ENCODE data around the gene EFCAB11.
A peak's percentile ranks its signal among the peaks of the same experiment; 100 is the strongest.

EFCAB11 gene

DNA sequence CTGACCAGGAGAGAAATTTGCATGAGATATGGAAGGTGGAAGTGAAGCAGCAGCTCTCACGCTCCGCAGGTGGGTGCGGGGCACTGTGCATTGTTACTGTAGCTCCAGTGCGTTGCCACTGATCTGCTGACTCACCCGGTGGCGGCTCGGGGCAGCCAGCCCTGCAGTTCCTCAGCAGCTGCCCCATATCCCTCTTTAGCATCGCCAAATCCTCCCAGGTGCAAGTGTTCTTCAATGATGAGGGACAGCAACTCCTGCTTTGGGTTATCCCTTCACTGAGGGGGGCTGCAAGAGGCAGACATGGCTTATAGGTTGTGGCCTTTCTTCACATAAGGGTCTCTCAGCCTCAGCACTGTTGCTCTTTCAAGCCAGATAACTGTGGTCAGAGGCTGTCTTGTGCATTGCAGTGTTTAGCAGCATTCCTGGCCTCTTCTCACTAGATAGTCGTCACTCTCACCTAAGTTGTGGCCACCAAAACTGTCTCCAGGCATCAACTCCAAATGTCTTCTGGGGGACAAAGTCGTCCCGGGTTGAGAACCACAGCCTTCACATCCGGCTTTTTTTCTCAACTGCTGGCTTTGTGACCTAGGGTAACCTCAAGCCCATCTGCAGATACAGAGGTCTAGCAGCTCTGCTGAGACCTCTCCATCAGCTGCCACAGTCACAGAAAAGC lies 180.8 kb downstream of the EFCAB11 start (continued):
- TF ChIP-seq, protein P1, sequence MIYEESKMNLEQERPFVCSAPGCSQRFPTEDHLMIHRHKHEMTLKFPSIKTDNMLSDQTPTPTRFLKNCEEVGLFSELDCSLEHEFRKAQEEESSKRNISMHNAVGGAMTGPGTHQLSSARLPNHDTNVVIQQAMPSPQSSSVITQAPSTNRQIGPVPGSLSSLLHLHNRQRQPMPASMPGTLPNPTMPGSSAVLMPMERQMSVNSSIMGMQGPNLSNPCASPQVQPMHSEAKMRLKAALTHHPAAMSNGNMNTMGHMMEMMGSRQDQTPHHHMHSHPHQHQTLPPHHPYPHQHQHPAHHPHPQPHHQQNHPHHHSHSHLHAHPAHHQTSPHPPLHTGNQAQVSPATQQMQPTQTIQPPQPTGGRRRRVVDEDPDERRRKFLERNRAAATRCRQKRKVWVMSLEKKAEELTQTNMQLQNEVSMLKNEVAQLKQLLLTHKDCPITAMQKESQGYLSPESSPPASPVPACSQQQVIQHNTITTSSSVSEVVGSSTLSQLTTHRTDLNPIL (CRISPR knock-in tag; IDR thresholded peaks at IDR 0.05; ENCODE audit: low read depth), result no peak
- TF ChIP-seq ZNF70 (CRISPR knock-in tag; IDR thresholded peaks at IDR 0.05), result no peak
- no peak for TF ChIP-seq BACH2 (CRISPR knock-in tag; IDR thresholded peaks at IDR 0.05; ENCODE audit: borderline replicate concordance)
- no peak for TF ChIP-seq TOX (CRISPR knock-in tag; IDR thresholded peaks at IDR 0.05; ENCODE audit: borderline replicate concordance)
- TF ChIP-seq ZNF565 (CRISPR knock-in tag; conservative IDR thresholded peaks at IDR 0.05; ENCODE audit: low read depth), result no peak

DNA sequence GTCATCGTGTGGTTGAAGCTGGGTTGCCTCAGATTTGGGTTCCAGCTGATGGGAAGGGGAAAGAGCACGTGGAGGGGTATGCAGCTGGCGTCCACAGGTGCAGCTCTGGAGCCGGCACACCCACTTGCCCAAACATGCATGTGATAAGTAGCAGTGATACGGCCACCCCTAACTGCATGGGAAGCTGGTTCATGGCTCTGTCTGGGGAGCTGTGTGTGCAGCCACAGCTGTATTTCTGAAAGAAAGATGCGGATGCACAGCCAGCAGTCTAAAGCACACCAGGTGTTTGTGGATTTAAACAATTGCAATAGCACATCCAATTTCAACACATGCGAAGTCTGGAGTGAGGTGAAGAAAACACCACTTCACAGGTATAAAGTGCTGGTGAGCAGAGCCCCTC lies 181.4 kb downstream of the EFCAB11 start:
- no peak for ATAC-seq
- TF ChIP-seq PPARA (CRISPR knock-in tag; IDR thresholded peaks at IDR 0.05; ENCODE audit: borderline replicate concordance), result no peak
- TF ChIP-seq GLIS3 (CRISPR knock-in tag; IDR thresholded peaks at IDR 0.05), result no peak
- no peak for TF ChIP-seq OSR1 (CRISPR knock-in tag; IDR thresholded peaks at IDR 0.05)
- TF ChIP-seq ZNF8 (CRISPR knock-in tag; IDR thresholded peaks at IDR 0.05), result no peak
- no peak for TF ChIP-seq ZC3H10 (CRISPR knock-in tag; IDR thresholded peaks at IDR 0.05)
- TF ChIP-seq, protein P2, sequence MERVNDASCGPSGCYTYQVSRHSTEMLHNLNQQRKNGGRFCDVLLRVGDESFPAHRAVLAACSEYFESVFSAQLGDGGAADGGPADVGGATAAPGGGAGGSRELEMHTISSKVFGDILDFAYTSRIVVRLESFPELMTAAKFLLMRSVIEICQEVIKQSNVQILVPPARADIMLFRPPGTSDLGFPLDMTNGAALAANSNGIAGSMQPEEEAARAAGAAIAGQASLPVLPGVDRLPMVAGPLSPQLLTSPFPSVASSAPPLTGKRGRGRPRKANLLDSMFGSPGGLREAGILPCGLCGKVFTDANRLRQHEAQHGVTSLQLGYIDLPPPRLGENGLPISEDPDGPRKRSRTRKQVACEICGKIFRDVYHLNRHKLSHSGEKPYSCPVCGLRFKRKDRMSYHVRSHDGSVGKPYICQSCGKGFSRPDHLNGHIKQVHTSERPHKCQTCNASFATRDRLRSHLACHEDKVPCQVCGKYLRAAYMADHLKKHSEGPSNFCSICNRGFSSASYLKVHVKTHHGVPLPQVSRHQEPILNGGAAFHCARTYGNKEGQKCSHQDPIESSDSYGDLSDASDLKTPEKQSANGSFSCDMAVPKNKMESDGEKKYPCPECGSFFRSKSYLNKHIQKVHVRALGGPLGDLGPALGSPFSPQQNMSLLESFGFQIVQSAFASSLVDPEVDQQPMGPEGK (CRISPR knock-in tag; IDR thresholded peaks at IDR 0.05; ENCODE audit: borderline replicate concordance), result no peak
- TF ChIP-seq ZFP3 (CRISPR knock-in tag; IDR thresholded peaks at IDR 0.05), result no peak
- TF ChIP-seq ISL1 (CRISPR knock-in tag; IDR thresholded peaks at IDR 0.05), result no peak
- TF ChIP-seq, protein P3, sequence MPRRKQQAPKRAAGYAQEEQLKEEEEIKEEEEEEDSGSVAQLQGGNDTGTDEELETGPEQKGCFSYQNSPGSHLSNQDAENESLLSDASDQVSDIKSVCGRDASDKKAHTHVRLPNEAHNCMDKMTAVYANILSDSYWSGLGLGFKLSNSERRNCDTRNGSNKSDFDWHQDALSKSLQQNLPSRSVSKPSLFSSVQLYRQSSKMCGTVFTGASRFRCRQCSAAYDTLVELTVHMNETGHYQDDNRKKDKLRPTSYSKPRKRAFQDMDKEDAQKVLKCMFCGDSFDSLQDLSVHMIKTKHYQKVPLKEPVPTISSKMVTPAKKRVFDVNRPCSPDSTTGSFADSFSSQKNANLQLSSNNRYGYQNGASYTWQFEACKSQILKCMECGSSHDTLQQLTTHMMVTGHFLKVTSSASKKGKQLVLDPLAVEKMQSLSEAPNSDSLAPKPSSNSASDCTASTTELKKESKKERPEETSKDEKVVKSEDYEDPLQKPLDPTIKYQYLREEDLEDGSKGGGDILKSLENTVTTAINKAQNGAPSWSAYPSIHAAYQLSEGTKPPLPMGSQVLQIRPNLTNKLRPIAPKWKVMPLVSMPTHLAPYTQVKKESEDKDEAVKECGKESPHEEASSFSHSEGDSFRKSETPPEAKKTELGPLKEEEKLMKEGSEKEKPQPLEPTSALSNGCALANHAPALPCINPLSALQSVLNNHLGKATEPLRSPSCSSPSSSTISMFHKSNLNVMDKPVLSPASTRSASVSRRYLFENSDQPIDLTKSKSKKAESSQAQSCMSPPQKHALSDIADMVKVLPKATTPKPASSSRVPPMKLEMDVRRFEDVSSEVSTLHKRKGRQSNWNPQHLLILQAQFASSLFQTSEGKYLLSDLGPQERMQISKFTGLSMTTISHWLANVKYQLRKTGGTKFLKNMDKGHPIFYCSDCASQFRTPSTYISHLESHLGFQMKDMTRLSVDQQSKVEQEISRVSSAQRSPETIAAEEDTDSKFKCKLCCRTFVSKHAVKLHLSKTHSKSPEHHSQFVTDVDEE (CRISPR knock-in tag; IDR thresholded peaks at IDR 0.05), result no peak

DNA sequence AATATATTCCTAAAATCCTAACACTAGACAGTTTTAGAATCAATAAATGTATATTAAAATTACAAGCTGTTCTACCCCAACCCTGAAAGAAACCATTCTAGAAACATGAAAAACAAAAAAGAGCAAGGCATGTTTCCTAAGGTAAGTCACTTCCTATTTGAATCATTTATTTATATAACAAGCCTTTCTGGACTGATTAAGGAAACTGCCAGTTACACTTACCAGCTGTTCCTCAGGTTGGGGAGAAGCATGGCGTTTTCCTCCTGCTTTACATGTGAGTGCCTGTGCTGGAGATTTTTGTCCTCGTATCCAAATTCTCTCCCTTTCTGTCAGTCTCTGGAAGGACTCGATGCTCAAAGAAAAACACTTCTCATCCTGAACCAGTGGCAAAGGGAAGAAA lies 183.3 kb downstream of the EFCAB11 start:
- TF ChIP-seq RARB (CRISPR knock-in tag; IDR thresholded peaks at IDR 0.05) (no peak), SNAI2 (CRISPR knock-in tag; IDR thresholded peaks at IDR 0.05) (no peak), ZFP3 (CRISPR knock-in tag; IDR thresholded peaks at IDR 0.05) (no peak), ISL1 (CRISPR knock-in tag; IDR thresholded peaks at IDR 0.05) (no peak), ZC3H10 (CRISPR knock-in tag; IDR thresholded peaks at IDR 0.05) (no peak), ARNTL (CRISPR knock-in tag; IDR thresholded peaks at IDR 0.05; ENCODE audit: borderline replicate concordance, low read depth) (no peak), ZNF8 (CRISPR knock-in tag; IDR thresholded peaks at IDR 0.05) (no peak), BACH2 (CRISPR knock-in tag; IDR thresholded peaks at IDR 0.05; ENCODE audit: borderline replicate concordance) (no peak), TOX (CRISPR knock-in tag; IDR thresholded peaks at IDR 0.05; ENCODE audit: borderline replicate concordance) (no peak), CSDC2 (CRISPR knock-in tag; IDR thresholded peaks at IDR 0.05) (no peak), TCF4 (CRISPR knock-in tag; IDR thresholded peaks at IDR 0.05; ENCODE audit: borderline replicate concordance) (no peak), ZFP30 (CRISPR knock-in tag; IDR thresholded peaks at IDR 0.05) (no peak), OSR1 (CRISPR knock-in tag; IDR thresholded peaks at IDR 0.05) (no peak)
- TF ChIP-seq, protein P1 (CRISPR knock-in tag; IDR thresholded peaks at IDR 0.05; ENCODE audit: low read depth), result no peak
- TF ChIP-seq, protein P4, sequence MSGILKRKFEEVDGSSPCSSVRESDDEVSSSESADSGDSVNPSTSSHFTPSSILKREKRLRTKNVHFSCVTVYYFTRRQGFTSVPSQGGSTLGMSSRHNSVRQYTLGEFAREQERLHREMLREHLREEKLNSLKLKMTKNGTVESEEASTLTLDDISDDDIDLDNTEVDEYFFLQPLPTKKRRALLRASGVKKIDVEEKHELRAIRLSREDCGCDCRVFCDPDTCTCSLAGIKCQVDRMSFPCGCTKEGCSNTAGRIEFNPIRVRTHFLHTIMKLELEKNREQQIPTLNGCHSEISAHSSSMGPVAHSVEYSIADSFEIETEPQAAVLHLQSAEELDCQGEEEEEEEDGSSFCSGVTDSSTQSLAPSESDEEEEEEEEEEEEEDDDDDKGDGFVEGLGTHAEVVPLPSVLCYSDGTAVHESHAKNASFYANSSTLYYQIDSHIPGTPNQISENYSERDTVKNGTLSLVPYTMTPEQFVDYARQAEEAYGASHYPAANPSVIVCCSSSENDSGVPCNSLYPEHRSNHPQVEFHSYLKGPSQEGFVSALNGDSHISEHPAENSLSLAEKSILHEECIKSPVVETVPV (CRISPR knock-in tag; IDR thresholded peaks at IDR 0.05), result no peak
- TF ChIP-seq, protein P3 (CRISPR knock-in tag; IDR thresholded peaks at IDR 0.05), result no peak
- peak; percentile 30 for ATAC-seq
